Motor neuron (in vitro differentiated cells): ENCODE results near the gene GRIA1. TPM values are rescaled to one million over a fixed set of nuclear protein-coding genes. Genes with fewer than 3 reads are reported as not detected.

Source experiments
- ATAC-seq, 8 experiments: fragments of 200-7000 bp; cut with Tn5 transposase; replicated peaks in 6 of 8; 2 replicates each; pipeline ENCODE4 v1.8.0; 2021; ENCODE audit warnings: mild to moderate bottlenecking in 8 of 8, moderate library complexity in 8 of 8
- H3K27ac ChIP-seq, 2 donors: fragments of 250-450 bp; sonication (Bioruptor Pico); 2 replicates each; pipeline ENCODE4 v1.9.0; 2021; ENCODE audit warnings: antibody characterized with exemption in 2 of 2, mild to moderate bottlenecking in 2 of 2, moderate library complexity in 1 of 2
- H3K4me1 ChIP-seq, 2 donors: fragments of 250-450 bp; sonication (Bioruptor Pico); replicated peaks in 1 of 2; 2 replicates each; pipeline ENCODE4 v1.6.1; 2021; ENCODE audit warnings: antibody characterized with exemption in 2 of 2, mild to moderate bottlenecking in 2 of 2, moderate library complexity in 1 of 2
- H3K4me3 ChIP-seq, 5 donors: fragments of 250-450 bp; sonication (Bioruptor Pico); 2 replicates each; pipeline ENCODE4 v1.9.0; 2021; ENCODE audit warnings: antibody characterized with exemption in 5 of 5, mild to moderate bottlenecking in 5 of 5, moderate library complexity in 4 of 5
- WGBS, 10 experiments: fragments of 450-650 bp; shearing (Covaris generic); methylation state at CpG; one replicate each; pipeline ENCODE4 v1.0.0; 2022; 5-methylcytosine and 5-hydroxymethylcytosine counted together
- in situ Hi-C, 9 experiments: fragments of 400-800 bp; cut with MboI; loops; one replicate each; pipeline ENCODE4 v1.15.0; 2021; ENCODE audit warnings: low sequenced_read_pairs in 9 of 9, low pct_unique_long_range_greater_than_20kb in 2 of 9; ENCODE audit not compliant: unreplicated experiment in 9 of 9
- total RNA-seq, 8 experiments: library from RNA; unstranded; fragments of 300-600 nt; gene quantifications; 2 replicates each; pipeline versions ENCODE4 v1.2.3 to v1.2.4, GENCODE V29; 2022

GRIA1 gene
- total RNA-seq = 100 to 1,000 TPM in 1 of 8 experiments, 10 to 100 TPM in 7; 19.7 to 203 (median 54.7) TPM

GRCh38 chr5:153490118-153491037 lies at the start of gene GRIA1:
Gene GRIA1, plus strand, starts transcription at chr5:153490670.
- H3K4me3 ChIP-seq = peak within 1 kb of the TSS; percentile 36 to 57 (median 52)
- ATAC-seq = peak; percentile 64 to 91 (median 86)
- peak within 1 kb of the TSS; percentile 7 to 58 for H3K27ac ChIP-seq
- peaks cover 28 to 49% of the 10 kb centered on the region in 2 donors for H3K4me1 ChIP-seq
- in situ Hi-C loops = loop anchor here in 1 of 9 experiments (25.0 kb wide), 1 partner anchor 472 kb away; no protein-coding TSS in a partner anchor
- 0 to 27% (median 3%) methylated on average over 1 to 12 of the region's 20 CpGs for WGBS, 10 experiments

DNA sequence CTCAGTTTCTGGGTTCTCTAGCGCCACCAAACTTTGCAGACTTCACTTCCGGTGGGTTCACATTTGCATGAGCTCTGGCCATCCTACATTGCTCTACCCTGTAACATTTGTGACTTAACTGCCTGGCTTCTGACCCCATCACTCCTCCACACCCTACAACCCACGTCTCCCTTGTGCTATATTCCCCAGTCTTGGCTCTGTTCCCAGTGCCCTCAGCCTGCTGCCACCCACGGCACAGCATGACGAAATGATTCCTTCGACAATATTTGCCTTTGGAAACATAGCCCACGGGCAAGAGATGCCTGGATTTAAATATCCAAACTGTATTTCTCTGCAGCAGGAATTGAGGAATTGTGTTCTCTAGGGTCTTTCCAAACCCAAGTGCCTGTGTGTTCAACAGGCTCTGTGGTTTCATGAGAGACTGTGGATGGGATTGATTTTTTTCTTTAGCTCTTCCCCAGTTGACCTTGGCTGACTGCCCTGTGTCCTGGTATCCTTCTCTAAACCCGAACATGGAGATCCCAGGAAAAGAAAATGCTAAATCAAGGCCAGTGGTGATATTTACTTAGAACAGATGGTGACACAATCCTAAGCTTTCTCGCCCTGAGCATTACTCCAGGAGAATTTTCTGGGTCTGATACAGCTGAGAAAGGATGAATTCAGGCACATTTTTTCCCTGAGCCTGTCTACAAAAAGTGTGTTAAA lies 44.4 kb upstream of the GRIA1 start:
- 10 to 90% (median 57%) methylated on average over 1 to 6 of the region's 9 CpGs; no CpG with 5 or more reads in 1 of the 10 experiments for WGBS, 10 experiments
- ATAC-seq = peak in 6 of 8 experiments; percentile 37 to 90 (median 51)
- in situ Hi-C loops = no loop called here
- Histone ChIP-seq H3K4me1 (peaks cover 19 to 27% of the 10 kb centered on the region in 2 donors), H3K4me3 (no peak overlapping the region), H3K27ac (no peak overlapping the region)

- 78 to 100% (median 87%) methylated on average over 1 to 8 of the region's 8 CpGs; no CpG with 5 or more reads in 3 of the 10 experiments for WGBS, 10 experiments
- in situ Hi-C loops = no loop called here
- Histone ChIP-seq H3K4me3 (no peak overlapping the region), H3K27ac (no peak overlapping the region), H3K4me1 (peaks cover 12 to 16% of the 10 kb centered on the region in 2 donors)
- no peak for ATAC-seq
These were observed 42.9 kb upstream of the GRIA1 start for GRCh38 chr5:153447534-153447933.

DNA sequence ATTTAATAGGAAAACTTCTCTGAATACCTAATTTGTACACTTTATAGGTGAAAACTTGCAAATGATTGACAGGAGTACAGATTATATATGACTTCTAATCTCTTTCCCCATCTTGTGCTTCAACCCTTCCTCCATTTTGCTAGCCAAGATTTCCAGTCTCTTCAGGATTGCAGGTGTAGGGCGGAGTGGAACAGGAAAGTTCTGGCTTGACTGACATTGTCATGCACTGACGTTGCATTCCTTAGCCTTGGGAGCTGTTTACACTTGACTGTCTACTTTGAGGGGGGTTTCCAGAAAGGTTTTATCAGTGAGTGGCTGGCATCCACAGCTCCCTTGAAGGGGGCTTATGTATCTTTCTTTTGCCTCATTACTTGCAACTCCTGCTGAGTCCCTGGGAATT lies 34.1 kb upstream of the GRIA1 start:
- Histone ChIP-seq H3K4me1 (peaks cover 4 to 9% of the 10 kb centered on the region in 2 donors), H3K4me3 (no peak overlapping the region), H3K27ac (no peak overlapping the region)
- in situ Hi-C loops = no loop called here
- 0 to 82% (median 67%) methylated on average over 1 to 2 of the region's 2 CpGs; no CpG with 5 or more reads in 5 of the 10 experiments for WGBS, 10 experiments
- no peak for ATAC-seq

- 100% methylated on average over 1 of the region's 1 CpG; no CpG with 5 or more reads in 5 of the 10 experiments for WGBS, 10 experiments
These were observed 33.5 kb upstream of the GRIA1 start for GRCh38 chr5:153456993-153457392.

DNA sequence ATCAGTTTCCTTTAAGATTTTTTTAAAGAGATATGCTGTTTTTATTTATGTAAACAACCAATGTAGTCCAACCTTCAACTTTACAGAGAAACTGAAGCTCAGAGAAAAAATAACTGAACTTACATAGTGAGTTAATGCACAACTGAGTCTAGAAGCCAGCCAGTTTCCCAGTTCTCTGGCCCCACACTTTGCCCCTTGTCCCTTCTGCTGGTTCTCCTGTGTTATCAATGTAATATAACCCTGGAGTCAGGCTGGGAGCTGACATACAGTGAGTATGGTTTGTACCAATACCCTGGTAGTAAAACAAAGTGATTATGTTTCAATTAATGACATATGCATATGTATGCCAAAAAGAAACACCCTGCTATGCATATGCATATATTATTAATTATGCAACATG lies 32.2 kb upstream of the GRIA1 start:
- Histone ChIP-seq H3K4me1 (peaks cover 4 to 9% of the 10 kb centered on the region in 2 donors), H3K4me3 (no peak overlapping the region), H3K27ac (no peak overlapping the region)
- ATAC-seq = peak in 1 of 8 experiments; percentile 26
- in situ Hi-C loops = no loop called here

More at GRCh38 chr5:153456993-153457392, 33.5 kb upstream of the GRIA1 start:
- H3K4me3 ChIP-seq = no peak overlapping the region
- ATAC-seq = no peak
- no peak overlapping the region for H3K27ac ChIP-seq
- in situ Hi-C loops = no loop called here
- H3K4me1 ChIP-seq = peaks cover 4 to 9% of the 10 kb centered on the region in 2 donors

- no peak overlapping the region for H3K4me3 ChIP-seq
- ATAC-seq = peak; percentile 19 to 78 (median 48)
- peaks cover 11 to 16% of the 10 kb centered on the region in 2 donors for H3K4me1 ChIP-seq
- in situ Hi-C loops = no loop called here
- H3K27ac ChIP-seq = no peak overlapping the region
These were observed 31.3 kb upstream of the GRIA1 start for GRCh38 chr5:153459051-153459743.

DNA sequence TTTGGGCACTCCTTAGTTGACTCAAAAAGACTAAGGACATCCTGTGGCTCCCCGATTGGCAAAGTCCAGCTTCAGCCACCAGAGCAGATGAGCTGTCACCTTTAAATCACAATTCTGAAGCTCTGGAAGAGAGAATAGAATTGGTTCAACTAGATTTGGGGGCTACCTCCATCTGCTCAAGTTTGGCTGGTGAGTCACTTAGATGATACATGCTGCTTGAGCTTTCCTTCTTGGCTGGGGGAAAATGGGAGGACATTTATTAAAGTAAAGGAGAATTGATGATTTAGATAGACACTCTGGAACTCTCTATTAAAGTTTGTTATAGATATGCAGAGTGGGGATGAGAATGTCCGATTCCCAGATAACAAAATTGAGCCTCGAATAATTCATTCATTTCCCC lies 30.0 kb upstream of the GRIA1 start:
- Histone ChIP-seq H3K4me1 (peaks cover 13 to 18% of the 10 kb centered on the region in 2 donors), H3K4me3 (no peak overlapping the region), H3K27ac (no peak overlapping the region)
- ATAC-seq = no peak
- in situ Hi-C loops = no loop called here
- 50 to 100% (median 92%) methylated on average over 2 to 3 of the region's 3 CpGs; no CpG with 5 or more reads in 4 of the 10 experiments for WGBS, 10 experiments

DNA sequence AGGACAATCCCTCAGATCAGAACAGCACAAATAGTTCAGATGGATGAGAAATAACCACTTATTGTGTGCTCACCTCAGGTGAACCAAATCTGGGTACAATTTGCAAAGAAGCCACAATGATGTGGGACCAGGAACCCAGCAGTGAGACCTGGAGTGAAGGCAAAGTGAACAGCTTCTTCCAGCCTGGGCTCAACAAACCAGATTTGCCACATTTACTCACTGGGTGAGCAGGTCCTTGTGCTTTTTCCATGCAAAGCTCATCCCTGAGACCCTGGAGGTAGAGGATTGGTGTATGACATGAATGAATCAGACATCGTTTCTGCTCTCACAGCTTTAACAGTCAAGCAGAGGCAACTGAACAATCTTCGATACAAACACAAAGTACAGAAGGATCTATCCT lies 29.1 kb upstream of the GRIA1 start:
- 20 to 100% (median 94%) methylated on average over 1 to 2 of the region's 2 CpGs; no CpG with 5 or more reads in 3 of the 10 experiments for WGBS, 10 experiments
- H3K27ac ChIP-seq = no peak overlapping the region
- H3K4me1 ChIP-seq = peaks cover 13 to 18% of the 10 kb centered on the region in 2 donors
- in situ Hi-C loops = no loop called here
- H3K4me3 ChIP-seq = no peak overlapping the region
- no peak for ATAC-seq

DNA sequence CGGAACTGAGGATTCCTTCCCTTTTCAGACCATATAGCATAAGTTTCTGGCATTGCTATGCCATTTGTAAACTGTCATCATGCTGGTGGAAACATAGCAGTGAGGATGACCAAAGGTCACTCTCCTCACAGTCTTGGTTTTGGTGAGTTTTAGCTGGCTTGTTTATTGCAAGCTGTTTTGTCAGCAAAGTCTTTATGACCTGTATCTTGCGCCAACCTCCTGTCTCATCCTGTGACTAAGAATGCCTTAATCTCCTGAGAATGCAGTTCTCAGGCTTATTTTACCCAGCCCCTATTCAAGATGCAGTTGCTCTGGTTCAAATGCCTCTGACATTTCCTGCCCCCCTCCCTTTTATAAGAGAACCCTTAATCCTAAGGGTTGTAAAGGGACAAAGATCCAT lies 26.7 kb upstream of the GRIA1 start:
- H3K4me3 ChIP-seq = no peak overlapping the region
- WGBS, 10 experiments = 29 to 90% (median 60%) methylated on average over 1 to 2 of the region's 2 CpGs; no CpG with 5 or more reads in 3 of the 10 experiments
- peak; percentile 30 to 92 (median 84) for ATAC-seq
- H3K4me1 ChIP-seq = peaks cover 13 to 18% of the 10 kb centered on the region in 2 donors
- peak overlapping the region in 1 of 2 donors; percentile 48 for H3K27ac ChIP-seq
- in situ Hi-C loops = no loop called here

- ATAC-seq = no peak
- H3K4me1 ChIP-seq = peaks cover 9% of the 10 kb centered on the region in 2 donors
- H3K4me3 ChIP-seq = no peak overlapping the region
- no peak overlapping the region for H3K27ac ChIP-seq
- in situ Hi-C loops = no loop called here
These were observed 22.9 kb upstream of the GRIA1 start for GRCh38 chr5:153467546-153467945.

DNA sequence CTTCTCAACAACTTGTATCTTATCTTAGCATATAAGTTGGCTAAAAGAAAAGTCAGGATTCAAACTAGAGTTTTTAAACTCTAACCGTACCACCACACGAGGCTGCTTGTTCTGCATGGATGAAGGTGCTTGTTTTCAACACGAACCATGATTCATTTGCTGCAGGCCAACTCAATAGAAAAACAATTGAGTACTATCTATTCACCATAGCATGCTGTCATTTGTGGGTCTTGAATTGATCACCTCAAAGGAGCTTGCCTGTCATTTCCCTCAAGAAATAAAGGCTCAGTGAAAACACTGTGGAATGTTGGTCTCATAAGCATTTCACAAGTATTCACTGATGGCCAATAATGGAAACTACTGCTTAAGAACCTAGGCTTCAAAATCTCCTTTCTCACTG lies 21.0 kb upstream of the GRIA1 start:
- ATAC-seq = no peak
- Histone ChIP-seq H3K4me1 (no peaks in the 10 kb centered on the region), H3K27ac (no peak overlapping the region), H3K4me3 (no peak overlapping the region)
- 17 to 94% (median 79%) methylated on average over 1 to 3 of the region's 3 CpGs; no CpG with 5 or more reads in 3 of the 10 experiments for WGBS, 10 experiments
- in situ Hi-C loops = no loop called here
